HS-27A (cell line): Measurements from ENCODE around the gene ZFP36.
A peak's percentile ranks its signal among the peaks of the same experiment; 100 is the strongest.
"Not testable (repeated sequence)": the region's sequence is repeated elsewhere in the genome, so short reads cannot be mapped to it uniquely, and the experiment has no call there.

Source experiments
- DNase-seq: peaks from one replicate; pipeline ENCODE4 v3.0.0-alpha.2; 2012; ENCODE audit warnings: low read depth, missing footprints

Gene ZFP36, protein sequence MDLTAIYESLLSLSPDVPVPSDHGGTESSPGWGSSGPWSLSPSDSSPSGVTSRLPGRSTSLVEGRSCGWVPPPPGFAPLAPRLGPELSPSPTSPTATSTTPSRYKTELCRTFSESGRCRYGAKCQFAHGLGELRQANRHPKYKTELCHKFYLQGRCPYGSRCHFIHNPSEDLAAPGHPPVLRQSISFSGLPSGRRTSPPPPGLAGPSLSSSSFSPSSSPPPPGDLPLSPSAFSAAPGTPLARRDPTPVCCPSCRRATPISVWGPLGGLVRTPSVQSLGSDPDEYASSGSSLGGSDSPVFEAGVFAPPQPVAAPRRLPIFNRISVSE

DNA sequence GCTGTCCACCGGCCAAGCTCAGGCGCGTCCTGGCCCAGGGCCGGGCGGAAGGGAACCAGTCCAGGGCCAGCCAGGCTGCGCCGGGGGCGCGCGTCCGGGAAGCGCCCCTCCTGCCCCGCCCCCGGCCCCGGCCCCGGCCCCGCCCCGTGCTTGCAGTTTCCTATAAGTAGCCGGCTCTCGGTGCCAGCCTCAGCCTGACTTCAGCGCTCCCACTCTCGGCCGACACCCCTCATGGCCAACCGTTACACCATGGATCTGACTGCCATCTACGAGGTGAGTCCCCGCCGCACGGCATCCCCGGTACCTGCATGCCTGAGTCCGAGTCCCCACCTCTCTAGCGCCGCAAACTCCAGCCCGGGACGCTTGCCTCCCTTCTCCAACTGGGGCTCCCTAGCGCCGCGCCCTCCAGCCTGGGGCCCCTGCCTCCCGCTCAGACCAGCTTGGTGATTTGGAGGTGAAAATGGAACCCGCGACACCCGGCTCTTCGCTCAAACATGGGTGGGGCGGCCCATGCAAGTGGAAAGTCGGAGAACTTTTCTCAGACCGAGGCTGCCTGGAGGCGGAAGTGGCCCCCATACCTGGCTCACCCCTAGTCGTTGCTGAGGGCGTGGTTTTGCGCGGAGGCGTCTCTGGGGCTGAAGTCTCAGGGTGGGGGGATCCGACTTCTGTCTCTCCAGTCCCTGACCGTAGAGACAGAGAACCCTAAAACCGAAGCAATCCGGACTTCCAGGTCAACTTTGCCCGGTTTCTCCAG is at the start of gene ZFP36:
Gene ZFP36 (plus strand): TSS at position 192 of the 754 bp plus-strand sequence. CDS start 58 bp downstream, at position 250.
- no peak for DNase-seq

DNA sequence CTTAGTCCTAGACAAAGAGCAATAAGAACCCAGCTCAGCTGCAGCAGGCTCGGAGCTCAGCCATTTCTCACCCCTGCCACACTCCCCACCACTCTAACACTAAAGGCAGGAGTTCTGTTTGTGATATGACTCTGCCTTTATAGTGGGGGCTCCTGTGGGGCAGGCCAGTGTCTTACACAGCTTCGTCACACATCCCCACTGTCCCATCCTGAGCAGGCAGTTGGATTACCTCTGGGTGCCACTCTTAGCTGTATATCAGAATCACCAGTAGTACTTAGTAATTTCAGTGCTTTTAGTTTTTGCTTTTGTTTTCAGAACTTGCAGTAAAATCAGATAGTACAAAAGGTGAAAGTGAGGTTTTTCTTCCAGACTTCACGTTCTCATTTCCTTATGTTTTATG is 47.6 kb upstream of the ZFP36 start:
- DNase-seq = no peak

DNA sequence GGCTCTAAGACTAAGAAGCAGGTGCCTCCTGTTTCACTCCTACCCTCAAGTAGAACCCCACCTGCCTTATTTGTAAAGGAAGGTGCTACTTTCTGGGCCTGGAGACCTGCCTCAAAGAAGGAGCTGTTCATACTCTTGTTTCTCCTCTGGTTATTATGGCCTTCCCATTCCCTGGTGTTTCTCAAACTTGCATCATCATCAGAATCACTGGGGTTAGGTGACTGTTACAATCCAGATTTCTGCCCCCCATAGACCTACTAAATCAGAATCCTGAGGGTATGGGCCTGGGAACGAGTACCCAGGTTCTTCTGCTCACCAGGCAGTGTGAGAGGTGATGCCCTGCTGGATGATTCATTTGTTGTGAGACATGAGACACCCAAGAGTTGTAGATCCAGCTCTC is 46.0 kb upstream of the ZFP36 start:
- no peak for DNase-seq

DNA sequence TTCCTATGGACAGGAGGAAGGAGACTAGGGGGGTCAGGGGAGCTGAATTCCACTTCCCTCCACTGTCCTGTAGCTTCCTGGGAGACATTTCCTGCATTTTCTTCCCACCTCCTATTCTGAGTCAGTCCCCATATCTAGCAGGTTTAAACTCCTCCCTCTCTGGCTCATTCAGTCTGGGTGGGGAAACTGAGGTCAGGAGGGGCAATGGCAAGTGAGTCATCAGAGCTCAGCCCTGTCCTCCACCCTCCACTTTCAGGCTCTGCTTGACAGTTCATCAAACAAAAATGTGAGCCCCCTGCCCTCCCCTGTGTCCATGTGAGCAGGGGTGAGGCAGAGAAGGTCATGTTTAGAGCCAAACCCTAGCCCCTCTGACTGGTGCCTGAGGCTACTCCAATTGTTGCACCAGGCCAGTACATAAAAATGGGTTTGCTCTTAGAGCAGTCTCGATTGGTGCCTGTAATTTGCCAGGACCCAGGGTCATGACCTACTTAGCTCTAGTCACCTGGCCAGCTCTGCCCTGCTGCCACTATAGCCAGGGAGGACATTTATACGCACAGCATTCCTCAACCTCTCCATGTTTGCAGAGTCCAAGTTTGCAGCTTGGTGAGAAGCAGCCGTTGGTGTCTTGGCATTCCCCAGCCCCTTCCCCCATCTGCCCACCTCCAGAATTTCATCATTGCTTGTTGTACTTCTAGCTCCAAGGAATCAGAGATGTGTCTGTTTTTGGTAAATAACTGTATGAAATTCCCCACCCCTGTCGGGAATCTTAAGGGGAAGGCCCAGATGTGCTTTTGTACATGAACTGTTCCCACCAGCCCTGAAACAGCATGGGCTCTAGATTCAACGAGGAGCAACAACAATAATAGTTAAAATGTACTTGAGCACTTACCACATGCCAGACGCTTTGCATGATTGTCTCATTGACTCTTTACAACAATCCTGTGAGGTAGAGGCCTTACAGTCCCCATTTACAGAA is 43.7 kb upstream of the ZFP36 start:
- peak; percentile 36 for DNase-seq

DNA sequence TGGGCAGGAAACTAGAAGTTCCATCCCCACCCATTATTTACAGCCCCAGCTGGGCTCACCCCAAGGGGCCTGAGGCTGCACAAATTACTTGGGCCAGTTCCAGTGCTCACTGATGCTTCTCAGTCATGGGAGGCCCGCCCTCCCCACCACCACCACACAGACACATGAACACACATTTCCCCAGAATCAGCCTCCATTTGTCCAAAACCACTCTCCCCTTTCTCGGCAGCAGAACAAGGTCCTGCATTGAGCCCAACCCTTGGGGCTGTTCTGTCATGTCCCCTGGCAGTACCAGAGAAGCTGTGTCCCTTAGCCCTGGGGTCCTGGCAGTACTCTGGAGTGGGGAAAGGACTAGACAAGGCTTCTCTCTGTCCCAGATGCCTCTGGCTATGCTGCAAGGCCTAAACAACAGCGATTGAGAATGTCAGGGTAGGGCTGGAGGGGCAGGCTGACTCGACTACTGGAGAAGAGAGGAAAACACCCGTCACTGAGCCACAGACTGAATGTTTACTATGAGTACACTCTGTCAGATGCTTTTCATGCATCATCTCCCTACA is 42.7 kb upstream of the ZFP36 start:
- DNase-seq = no peak

DNA sequence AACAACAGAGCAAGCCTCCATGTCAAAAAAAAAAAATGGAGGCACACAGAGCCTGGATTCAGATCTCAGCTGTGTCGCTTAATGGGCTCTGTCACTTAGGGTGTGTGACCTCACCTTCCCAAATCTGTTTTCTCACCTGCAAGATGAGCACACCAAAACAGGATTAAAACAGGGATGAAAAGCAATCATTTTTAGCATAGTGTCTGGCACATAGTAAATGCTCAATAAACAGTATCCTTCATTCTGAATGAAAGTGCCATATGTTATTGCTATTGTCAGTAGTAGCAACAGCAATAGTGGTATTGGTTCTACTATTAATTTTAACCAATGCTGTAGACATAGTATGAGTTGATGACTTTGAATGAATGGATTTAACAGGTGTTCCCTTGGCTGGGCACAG is 41.1 kb upstream of the ZFP36 start:
- no peak for DNase-seq

DNA sequence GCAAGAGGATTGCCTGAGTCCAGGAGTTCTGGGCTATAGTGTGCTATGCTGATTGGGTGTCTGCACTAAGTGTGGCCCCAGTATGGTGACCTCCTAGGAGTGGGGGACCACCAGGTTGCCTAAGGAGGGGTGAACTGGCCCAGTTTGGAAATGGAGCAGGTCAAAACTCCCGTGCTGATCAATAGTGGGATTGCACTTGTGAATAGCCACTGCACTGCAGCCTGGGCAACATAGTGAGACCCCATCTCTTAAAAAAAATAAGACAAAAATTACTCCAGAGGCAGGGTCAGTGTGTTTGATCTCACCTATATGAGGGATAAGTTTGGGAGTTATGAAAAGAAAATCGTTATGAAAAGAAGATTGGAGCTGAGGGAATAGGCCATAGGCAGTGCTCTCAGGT is 37.4 kb upstream of the ZFP36 start:
- DNase-seq = no peak

DNA sequence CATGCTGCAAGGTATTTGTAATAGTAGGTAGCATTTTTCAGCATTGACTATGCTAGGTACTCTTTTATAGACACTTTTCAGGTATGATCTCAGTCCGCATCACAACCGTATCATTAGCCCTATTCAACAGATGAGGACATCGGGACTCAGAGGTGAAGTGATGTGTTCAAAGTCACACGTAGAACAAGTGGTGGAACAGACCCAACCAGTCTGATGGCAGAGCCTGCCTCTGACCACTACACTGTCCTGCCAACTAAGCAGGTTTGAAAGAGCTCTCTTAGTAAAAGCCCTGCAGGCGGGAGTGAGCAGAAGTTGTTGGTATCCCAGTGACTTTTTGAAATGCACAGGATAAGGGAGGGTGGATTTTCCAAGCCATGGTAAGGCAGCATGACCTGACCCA is 35.9 kb upstream of the ZFP36 start:
- DNase-seq = no peak

DNA sequence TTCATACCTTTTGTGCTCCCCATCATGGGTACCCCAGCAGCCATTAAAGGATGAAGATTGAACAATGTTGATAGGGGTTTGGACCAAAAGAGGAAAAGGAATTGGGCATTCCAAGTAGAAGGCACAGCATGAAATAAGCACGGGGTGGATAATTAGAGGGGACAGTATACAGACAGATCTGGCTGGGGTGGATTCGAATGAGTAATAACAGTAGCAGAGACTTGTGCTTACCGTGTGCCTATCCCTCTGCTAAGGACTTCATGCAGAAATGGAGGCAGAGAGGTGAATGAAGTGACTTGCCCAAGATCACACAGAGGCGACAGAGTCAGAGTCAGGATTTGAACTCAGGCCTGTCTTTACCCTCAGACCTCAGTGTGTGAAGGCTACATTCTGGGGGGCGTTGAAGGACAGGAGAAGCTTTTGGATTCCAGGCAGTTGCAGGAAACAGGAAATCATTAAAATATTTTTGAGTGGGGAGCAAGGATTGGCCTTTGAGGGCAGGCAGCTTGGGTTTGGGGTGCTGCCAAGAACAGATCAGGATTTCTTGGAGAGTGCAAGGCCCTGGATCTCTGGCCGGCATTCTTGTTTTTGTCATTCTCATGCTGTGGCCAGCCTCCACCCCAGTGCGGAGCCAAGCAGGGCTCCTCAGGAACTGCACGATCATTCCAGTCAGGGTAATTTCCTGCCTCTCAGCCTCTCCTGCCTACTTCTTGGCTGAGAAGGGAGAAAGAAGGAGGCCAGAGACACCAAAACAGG is 34.4 kb upstream of the ZFP36 start:
- DNase-seq = peak; percentile 69

DNA sequence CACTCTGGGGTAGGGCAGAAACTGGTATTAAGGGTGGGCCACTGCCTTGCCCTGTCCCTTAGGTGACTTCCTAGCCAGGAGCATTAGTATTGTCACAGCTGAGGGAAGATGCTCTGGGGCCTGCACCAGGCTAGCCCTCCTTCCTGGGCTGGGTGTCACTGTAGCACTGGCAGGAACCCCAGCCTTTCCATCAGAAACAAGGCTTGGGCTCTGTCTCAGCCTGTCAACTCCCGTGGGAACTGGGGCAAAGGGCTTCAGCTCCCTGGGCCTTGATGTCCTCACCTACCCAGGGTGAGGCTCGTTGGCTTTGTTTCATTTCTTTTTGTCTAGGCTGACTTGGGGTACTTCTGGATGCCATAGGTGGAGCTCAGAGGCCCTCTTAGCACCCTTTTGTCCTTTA is 33.7 kb upstream of the ZFP36 start:
- no peak for DNase-seq

DNA sequence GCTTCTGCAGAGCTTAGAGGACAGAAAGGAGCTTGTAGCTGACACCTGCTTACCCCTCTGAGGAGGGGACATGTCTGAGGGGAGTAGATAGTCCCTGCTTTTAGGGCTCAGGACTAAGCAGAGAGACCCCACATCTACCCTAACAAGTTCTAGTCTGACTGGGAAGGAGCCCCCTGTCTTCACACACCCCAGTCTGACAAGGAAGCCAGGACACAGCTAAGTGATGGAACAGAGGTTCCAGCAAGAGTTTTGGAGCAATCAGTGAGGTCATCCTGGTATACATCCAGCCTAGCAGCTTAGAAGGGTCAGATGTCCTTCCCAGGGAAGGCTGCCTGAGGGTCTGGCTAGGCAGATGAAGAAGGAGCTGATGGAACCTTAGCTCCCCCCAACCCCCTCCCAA is 30.7 kb upstream of the ZFP36 start:
- DNase-seq = no peak

DNA sequence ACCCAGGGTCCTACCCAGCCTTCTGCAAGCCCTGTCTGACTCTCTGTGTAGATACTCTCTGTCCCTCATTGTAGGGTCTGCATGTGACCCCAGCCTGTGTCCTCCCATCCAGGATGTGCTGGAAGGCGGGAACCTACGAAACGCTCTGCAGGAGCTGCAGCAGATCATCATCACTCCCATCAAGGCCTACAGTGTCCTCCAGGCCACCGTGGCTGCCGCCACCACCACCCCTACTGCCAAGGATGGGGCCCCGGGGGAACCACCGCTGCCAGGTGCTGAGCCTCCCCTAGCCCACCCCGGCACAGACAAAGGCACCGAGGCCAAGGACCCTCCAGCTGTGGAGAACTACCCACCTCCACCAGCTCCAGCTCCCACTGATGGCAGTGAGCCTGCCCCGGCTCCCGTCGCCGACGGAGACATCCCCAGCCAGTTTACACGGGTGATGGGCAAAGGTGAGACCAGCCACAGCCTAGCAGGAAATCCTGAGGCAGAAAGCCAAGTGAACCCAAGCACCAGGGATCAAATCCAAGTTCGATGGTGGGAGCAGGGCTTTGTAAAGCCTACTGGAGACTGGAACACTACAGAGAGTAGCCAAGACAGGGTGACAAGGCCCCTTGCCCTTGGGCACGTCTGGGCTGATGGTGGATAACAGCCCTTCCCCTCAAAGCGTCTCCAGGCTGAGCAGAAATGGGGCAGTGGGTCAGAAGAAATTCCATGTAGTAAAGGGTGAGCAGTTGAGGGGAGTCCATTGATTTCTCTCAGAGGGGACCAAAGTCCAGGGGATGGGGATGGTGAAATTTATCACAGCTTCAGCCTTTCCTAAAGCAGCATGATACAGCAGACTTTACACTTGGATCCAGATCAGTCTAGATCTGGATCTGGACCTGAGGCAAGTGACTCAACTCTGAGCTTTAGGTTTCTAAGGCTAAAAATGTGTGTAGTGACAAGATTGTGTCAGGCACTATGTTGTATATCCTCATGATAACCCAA is 29.0 kb upstream of the ZFP36 start:
- no peak for DNase-seq

DNA sequence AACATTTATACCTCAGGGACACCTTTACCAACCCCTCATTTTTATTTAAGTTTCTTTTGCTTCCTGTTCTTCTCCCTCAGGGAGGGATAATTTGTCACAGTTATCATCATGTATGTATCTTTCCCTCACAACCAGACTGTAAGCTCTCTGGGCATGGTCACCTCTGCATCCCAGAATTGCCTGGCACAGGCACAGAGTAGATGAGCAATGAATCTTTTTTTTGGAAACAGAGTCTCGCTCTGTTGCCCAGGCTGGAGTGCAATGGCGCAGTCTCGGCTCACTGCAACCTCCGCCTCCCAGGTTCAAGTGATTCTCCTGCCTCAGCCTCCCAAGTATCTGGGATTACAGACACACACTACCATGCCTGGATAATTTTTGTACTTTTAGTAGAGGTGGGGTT is 27.3 kb upstream of the ZFP36 start:
- not testable (repeated sequence) for DNase-seq

DNA sequence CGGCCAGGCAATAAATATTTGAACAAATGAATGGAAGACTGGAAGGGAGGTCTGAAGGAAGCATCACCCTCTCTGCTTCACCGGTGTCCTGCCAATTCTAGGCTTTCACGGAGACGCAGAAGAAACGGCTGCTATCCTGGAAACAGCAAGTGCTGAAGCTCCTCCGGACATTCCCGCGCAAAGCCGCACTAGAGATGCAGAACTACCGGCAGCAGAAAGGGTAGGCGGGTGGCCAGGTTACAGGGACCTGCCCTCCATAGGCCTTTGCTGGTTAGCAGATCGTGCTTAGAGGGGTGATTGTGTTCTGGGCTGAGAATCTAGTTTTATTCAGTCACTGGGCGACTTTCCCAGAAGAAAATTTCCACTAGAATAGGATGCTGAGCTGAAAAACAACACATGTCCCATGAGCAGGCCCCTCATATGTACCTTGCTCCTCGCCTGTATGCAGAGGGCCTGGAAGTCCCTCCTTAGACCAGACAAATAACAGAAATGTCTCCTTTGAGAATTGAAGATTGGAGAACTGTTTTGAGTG is 26.7 kb upstream of the ZFP36 start:
- DNase-seq = no peak

DNA sequence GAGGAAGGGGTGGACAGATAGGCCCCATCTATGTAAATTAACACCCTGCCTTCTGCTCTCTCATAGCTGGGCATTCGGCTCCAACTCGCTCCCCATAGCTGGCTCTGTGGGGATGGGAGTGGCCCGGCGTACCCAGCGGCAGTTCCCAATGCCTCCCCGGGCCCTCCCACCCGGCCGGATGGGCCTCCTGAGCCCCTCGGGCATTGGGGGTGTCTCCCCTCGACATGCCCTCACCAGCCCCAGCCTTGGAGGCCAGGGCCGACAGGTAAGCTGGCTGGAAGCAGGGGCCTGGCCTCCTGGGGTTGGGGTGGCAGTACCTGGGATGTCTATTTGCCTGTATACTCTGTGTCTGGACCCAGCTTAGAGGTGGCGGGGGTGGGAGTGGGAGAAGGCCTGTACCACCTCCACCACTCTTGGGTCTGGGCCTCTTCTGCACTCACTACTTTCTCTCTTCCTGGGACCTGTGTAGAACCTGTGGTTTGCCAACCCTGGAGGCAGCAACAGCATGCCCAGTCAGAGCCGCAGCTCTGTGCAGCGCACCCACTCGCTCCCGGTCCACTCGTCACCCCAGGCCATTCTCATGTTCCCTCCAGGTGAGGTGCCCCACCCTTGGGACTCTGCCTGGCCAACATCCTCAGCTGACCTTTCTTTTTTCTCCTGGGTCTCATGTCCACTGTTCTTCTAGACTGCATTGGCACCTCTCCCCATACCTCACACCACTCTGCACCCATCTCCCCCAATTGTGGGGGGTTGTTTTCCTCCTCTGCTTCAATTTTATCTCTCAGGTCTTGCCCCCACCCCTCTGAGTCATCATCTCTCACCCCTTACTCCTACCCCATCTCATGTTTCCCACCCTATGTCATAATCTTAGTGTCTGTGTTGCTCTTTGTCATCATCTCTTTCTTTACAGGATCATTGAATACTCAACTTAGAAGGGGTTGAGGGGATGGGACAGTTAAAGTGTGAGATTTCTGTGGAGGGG is 25.8 kb upstream of the ZFP36 start:
- DNase-seq = no peak

DNA sequence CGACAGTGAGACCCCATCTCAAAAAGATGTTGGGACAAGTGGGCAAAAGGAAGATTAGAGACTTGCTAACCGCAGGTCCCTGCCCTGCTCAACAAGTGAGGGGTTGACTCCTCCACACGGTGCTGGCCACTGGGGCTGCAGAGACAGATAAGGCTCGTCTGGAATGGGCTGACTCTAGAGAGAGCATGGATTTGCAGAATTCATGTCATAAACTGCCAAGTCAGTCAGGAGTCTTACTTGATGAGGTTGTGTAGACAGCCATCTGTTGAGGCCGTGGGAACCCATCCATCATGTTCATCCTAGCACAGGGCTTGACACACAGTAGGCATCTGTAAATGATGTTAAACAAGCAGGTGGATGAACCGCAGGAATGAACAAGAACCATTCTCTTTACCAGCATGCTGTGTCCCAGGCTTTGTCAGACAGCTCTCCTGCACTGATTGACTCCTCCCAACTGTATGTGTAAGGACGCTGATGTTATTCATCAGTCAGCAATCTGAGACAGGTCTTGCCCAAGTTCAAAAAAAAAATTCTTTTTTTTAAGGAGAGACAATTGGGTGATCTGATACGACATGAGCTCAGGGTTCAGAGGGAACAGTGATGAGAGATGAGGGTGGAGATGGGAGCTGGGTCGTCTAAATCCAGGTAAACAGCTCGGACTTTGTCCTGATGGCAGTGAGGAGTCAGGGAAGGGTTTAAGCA is 24.6 kb upstream of the ZFP36 start:
- no peak for DNase-seq

DNA sequence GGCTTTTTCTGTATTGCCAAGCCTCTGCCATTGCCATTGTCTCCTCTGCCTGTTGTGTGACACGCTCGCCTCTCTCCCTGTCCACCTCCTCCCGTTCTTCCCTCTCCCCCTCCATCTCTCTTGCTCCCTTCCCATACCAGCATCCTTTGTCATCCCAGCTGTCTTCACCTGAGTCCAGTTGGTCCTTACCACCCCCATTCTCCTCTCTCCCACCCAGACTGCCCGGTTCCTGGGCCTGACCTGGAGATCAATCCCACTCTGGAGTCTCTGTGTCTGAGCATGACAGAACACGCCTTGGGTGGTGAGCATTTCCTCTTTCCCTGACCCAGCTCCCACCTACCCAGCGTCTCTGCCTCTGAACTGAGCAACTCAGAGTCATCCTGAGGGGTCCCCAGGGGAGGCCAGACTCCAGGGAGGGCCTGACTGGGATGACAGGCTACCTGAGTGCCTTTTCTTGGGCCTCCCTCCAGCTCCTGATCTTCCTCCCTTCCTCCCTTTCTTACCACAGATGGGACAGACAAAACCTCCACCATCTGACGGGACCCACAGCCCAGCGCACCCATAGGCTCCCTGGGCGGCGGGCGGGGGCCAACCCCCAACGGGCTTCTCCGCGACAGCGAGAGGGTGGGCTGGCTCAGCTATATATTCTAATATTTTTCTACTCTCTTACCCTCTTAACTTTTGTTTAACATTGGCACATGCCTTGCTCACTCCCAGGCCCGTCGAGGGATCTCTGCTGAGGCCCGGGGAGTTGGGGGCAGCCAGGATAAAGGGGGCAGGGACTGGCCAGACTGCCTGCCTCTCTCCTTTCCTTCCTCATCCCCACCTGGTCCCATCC is 23.4 kb upstream of the ZFP36 start:
- no peak for DNase-seq
